HEK293 (cell line): Measurements from ENCODE around the gene LPP.

Source experiments
- CTCF ChIA-PET: fragments of 350-600 bp; formaldehyde crosslinking; extraction: SDS; loops from one replicate; lab custom pipeline; 2021; ENCODE audit warnings: antibody characterized with exemption; lab: Yijun Ruan, JAX
- POLR2A ChIA-PET: fragments of 300-600 bp; formaldehyde crosslinking; extraction: SDS; loops from one replicate; lab custom pipeline; 2020; ENCODE audit warnings: antibody characterized with exemption, inconsistent platforms; lab: Yijun Ruan, JAX
- H3K27ac ChIP-seq: fragments of 200-500 bp; sonication (Bioruptor generic); 2 replicates; pipeline ENCODE4 v1.5.1; 2014; ENCODE audit warnings: low read depth, low read length, control low read depth, inconsistent platforms; ENCODE audit errors: extremely low read depth
- H3K36me3 ChIP-seq, 2 experiments: fragments of 200-500 bp in 1 of 2; sonication (Bioruptor generic) in 1 of 2; 1 replicate in 1 of 2; 2 replicates in 1 of 2; pipeline ENCODE4 v1.5.1; 2014 to 2017; ENCODE audit warnings: inconsistent platforms in 2 of 2, low read length in 2 of 2; ENCODE audit not compliant: control insufficient read depth in 2 of 2, insufficient read depth in 1 of 2
- H3K4me1 ChIP-seq: fragments of 200-500 bp; sonication (Bioruptor generic); 2 replicates; pipeline ENCODE4 v1.5.1; 2014; ENCODE audit warnings: mild to moderate bottlenecking, low read length, inconsistent platforms; ENCODE audit not compliant: control insufficient read depth, insufficient read depth
- H3K4me3 ChIP-seq: 2 replicates; pipeline ENCODE4 v1.5.1; 2011; ENCODE audit warnings: low read depth, mild to moderate bottlenecking, control low read depth, low read length, moderate library complexity
- H3K9me3 ChIP-seq: fragments of 200-500 bp; sonication (Bioruptor generic); 2 replicates; pipeline ENCODE4 v1.5.1; 2014; ENCODE audit warnings: low read depth, low read length, inconsistent platforms; ENCODE audit not compliant: control insufficient read depth, insufficient read depth
- BCL11B ChIP-seq: fragments of 450-650 bp; formaldehyde crosslinking; IDR thresholded peaks from 2 replicates; pipeline ENCODE4 v1.5.1; 2016; ENCODE audit warnings: low read depth, missing biosample characterization, missing genetic modification characterization
- GLIS1 ChIP-seq: fragments of 450-650 bp; formaldehyde crosslinking; IDR thresholded peaks from 2 replicates; pipeline ENCODE4 v1.5.1; 2016; ENCODE audit warnings: missing biosample characterization, missing genetic modification characterization
- OSR2 ChIP-seq: fragments of 450-650 bp; formaldehyde crosslinking; IDR thresholded peaks from 2 replicates; pipeline ENCODE4 v1.5.1; 2016; ENCODE audit warnings: missing biosample characterization, missing genetic modification characterization
- PRDM2 ChIP-seq: fragments of 450-650 bp; formaldehyde crosslinking; IDR thresholded peaks from 2 replicates; pipeline ENCODE4 v1.5.1; 2016; ENCODE audit warnings: missing biosample characterization, missing genetic modification characterization, borderline replicate concordance
- PRDM4 ChIP-seq: fragments of 450-650 bp; formaldehyde crosslinking; IDR thresholded peaks from 2 replicates; pipeline ENCODE4 v1.5.1; 2017; ENCODE audit warnings: missing biosample characterization, missing genetic modification characterization
- SCRT2 ChIP-seq: fragments of 450-650 bp; formaldehyde crosslinking; IDR thresholded peaks from 2 replicates; pipeline ENCODE4 v1.5.1; 2016; ENCODE audit warnings: missing biosample characterization, missing genetic modification characterization
- TRIM28 ChIP-seq: IDR thresholded peaks from 2 replicates; pipeline ENCODE4 v1.6.1; 2011; ENCODE audit warnings: low read length, control low read depth, borderline replicate concordance
- ZBTB17 ChIP-seq: fragments of 450-650 bp; formaldehyde crosslinking; IDR thresholded peaks from 2 replicates; pipeline ENCODE4 v1.5.1; 2016; ENCODE audit warnings: missing biosample characterization, missing genetic modification characterization
- ZBTB44 ChIP-seq: fragments of 450-650 bp; IDR thresholded peaks from 2 replicates; pipeline ENCODE4 v1.5.1; 2018; ENCODE audit warnings: missing biosample characterization, mild to moderate bottlenecking, missing genetic modification characterization
- ZFP41 ChIP-seq: fragments of 450-650 bp; formaldehyde crosslinking; IDR thresholded peaks from 2 replicates; pipeline ENCODE4 v1.5.1; 2016; ENCODE audit warnings: missing biosample characterization, missing genetic modification characterization, borderline replicate concordance
- ZNF274 ChIP-seq, 2 experiments: fragments of 200-500 bp in 1 of 2; fragments of 450-650 bp in 1 of 2; sonication (Bioruptor generic) in 1 of 2; formaldehyde crosslinking in 1 of 2; IDR thresholded peaks; 2 replicates each; pipeline versions ENCODE4 v1.5.1 to v1.6.1; 2014 to 2016; ENCODE audit warnings: borderline replicate concordance in 1 of 2, inconsistent platforms in 1 of 2, low read length in 1 of 2, missing biosample characterization in 1 of 2, missing genetic modification characterization in 1 of 2
- ZNF335 ChIP-seq: fragments of 450-650 bp; formaldehyde crosslinking; conservative IDR thresholded peaks from 2 replicates; pipeline ENCODE4 v1.5.1; 2016; ENCODE audit warnings: missing biosample characterization, missing genetic modification characterization
- ZNF449 ChIP-seq: fragments of 450-650 bp; formaldehyde crosslinking; IDR thresholded peaks from 2 replicates; pipeline ENCODE4 v1.5.1; 2017; ENCODE audit warnings: missing biosample characterization, mild to moderate bottlenecking, missing genetic modification characterization, moderate library complexity
- ZNF521 ChIP-seq: fragments of 450-650 bp; formaldehyde crosslinking; IDR thresholded peaks from 2 replicates; pipeline ENCODE4 v1.5.1; 2017; ENCODE audit warnings: missing biosample characterization, mild to moderate bottlenecking, missing genetic modification characterization
- ZNF530 ChIP-seq: fragments of 450-650 bp; formaldehyde crosslinking; IDR thresholded peaks from 2 replicates; pipeline ENCODE4 v1.5.1; 2016; ENCODE audit warnings: low read depth, missing biosample characterization, missing genetic modification characterization
- ZNF585B ChIP-seq: fragments of 450-650 bp; formaldehyde crosslinking; IDR thresholded peaks from 2 replicates; pipeline ENCODE4 v1.5.1; 2016; ENCODE audit warnings: missing biosample characterization, missing genetic modification characterization
- ZNF629 ChIP-seq: fragments of 450-650 bp; formaldehyde crosslinking; IDR thresholded peaks from 2 replicates; pipeline ENCODE4 v1.5.1; 2017; ENCODE audit warnings: missing biosample characterization, missing genetic modification characterization
- ZNF660 ChIP-seq: fragments of 450-650 bp; IDR thresholded peaks from 2 replicates; pipeline ENCODE4 v1.5.1; 2018; ENCODE audit warnings: missing biosample characterization, mild to moderate bottlenecking, missing genetic modification characterization
- ZNF704 ChIP-seq: fragments of 450-650 bp; formaldehyde crosslinking; IDR thresholded peaks from 2 replicates; pipeline ENCODE4 v1.5.1; 2016; ENCODE audit warnings: missing biosample characterization, missing genetic modification characterization

The LPP gene

GRCh38 chr3:188452158-188452772 lies 298.3 kb downstream of the LPP start:
- POLR2A ChIA-PET, result no interaction called here
- TF ChIP-seq ZNF274 (IDR thresholded peaks at IDR 0.05; ENCODE audit: low read length) (no peak), ZNF274 (tag by site-specific recombination; IDR thresholded peaks at IDR 0.05; ENCODE audit: borderline replicate concordance) (no peak), ZNF585B (tag by site-specific recombination) (no peak), ZNF629 (tag by site-specific recombination) (no peak), OSR2 (tag by site-specific recombination) (no peak), ZNF449 (tag by site-specific recombination) (no peak), ZBTB17 (tag by site-specific recombination) (no peak), TRIM28 (no peak), ZBTB44 (tag by site-specific recombination) (no peak), PRDM2 (tag by site-specific recombination) (no peak)
- no peak overlapping the region for H3K27ac ChIP-seq
- no peaks in the 10 kb centered on the region for H3K36me3 ChIP-seq
- no peaks in the 10 kb centered on the region for H3K4me1 ChIP-seq
- no peaks in the 10 kb centered on the region for H3K9me3 ChIP-seq
- no peak overlapping the region for H3K4me3 ChIP-seq
- CTCF ChIA-PET, result no interaction called here

GRCh38 chr3:188453431-188454384 lies 299.8 kb downstream of the LPP start:
- no peak overlapping the region for H3K4me3 ChIP-seq
- H3K4me1 ChIP-seq, result no peaks in the 10 kb centered on the region
- ChIA-PET CTCF (interaction anchor here (0.6 kb wide), 1 partner anchor 16 kb away, joined by 3 read pairs; no protein-coding TSS in a partner anchor), POLR2A (no interaction called here)
- H3K27ac ChIP-seq, result no peak overlapping the region
- TF ChIP-seq ZFP41 (tag by site-specific recombination) (no peak), GLIS1 (tag by site-specific recombination) (no peak), ZNF660 (tag by site-specific recombination) (no peak), ZNF335 (tag by site-specific recombination) (no peak), SCRT2 (tag by site-specific recombination) (no peak), PRDM4 (tag by site-specific recombination) (no peak), ZNF521 (tag by site-specific recombination) (no peak), ZNF704 (no peak), BCL11B (no peak), ZNF530 (tag by site-specific recombination) (no peak)
- TF ChIP-seq, all 188 proteins: peak for 0
- H3K36me3 ChIP-seq, result no peaks in the 10 kb centered on the region
- no peaks in the 10 kb centered on the region for H3K9me3 ChIP-seq
